Medulla oblongata (tissue), 1 donor: ENCODE results near the gene IQCM.

Experiments used
- DNase-seq: peaks from one replicate; pipeline ENCODE4 v3.0.0-alpha.2; 2015; ENCODE audit errors: extremely low spot score

IQCM gene

DNA sequence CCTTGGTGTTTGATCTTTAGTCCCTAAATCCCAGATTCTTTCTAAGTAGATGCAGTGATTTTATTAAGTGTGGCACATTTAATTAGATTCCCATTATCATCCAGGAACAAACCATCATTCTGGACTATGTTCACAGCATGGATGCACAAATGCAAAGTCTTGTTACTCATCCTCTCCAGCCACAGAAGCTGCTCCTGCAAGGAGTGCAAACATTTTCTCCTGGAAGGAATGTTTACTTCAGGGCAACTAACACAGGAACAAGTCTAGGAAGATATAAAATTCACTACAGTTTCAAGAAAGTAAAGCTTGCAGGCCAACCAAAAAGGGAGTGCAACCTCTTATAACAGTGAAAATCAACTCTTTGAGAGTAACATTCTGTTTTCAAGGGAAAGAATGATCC is 106.0 kb downstream of the IQCM start:
- no peak for DNase-seq

DNA sequence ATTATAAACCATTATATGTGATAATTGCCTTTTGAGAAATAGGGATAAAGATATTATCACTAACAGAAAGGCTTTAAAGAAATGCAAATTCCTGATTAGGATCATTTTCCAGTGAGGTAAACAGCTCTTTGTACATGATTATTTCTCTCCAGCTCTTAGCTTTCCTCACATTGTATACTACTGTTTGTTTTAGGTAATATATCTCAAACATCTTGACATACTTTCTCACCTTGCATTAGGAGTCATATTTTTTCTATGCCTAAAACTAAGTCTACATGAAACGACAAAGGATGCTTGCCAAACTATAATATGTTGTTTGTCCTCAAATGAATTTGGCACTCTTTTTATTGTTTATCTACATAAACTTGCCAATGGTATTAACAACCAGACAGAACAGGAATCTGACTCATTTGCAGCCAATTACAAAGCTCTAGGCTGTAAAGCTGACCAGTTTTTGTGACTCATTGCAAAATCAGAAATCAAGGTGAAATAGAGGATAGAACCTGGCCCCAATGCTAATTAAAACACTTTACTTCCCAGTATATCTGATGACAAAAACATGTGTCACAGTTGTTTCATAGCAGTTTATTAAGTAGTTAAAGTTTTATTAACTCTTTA is 107.0 kb downstream of the IQCM start:
- no peak for DNase-seq

DNA sequence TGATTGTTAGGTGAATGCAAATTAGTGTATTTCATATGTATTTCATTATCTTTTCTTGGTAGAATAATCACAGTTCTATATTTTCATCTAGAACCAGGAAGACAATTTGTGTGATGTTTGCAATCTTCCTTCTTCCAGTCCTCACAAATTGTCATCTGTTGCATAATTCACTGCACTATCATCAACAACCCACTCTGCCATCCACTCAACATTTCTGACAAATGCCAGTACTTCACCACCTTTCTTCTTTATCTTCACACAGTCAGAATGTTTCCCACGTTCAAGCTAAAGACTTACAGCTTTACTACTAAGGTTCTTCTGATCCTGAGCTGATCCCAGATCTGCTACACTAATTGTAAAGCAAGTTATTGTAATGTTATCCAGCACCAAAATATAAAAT is 107.8 kb downstream of the IQCM start:
- DNase-seq, result no peak

DNA sequence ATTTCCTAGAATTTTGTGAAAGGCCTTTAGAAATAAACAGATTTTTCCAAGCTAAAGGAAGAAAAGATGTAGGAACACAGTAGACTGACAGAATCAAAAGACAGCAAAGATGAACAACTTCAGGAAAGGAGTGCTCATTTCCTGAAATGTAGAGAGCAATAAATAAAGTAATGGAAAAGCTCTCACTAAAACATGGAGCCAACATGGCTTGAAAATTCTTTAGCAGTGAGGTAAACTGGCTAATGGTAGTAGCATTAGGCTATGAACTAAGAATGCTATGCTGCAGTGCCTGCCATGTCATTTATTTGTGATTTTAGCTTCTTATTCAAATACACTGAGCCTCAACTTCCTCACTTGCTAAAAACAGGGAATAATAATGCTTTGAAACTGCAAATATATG is 108.7 kb downstream of the IQCM start:
- DNase-seq, result no peak

DNA sequence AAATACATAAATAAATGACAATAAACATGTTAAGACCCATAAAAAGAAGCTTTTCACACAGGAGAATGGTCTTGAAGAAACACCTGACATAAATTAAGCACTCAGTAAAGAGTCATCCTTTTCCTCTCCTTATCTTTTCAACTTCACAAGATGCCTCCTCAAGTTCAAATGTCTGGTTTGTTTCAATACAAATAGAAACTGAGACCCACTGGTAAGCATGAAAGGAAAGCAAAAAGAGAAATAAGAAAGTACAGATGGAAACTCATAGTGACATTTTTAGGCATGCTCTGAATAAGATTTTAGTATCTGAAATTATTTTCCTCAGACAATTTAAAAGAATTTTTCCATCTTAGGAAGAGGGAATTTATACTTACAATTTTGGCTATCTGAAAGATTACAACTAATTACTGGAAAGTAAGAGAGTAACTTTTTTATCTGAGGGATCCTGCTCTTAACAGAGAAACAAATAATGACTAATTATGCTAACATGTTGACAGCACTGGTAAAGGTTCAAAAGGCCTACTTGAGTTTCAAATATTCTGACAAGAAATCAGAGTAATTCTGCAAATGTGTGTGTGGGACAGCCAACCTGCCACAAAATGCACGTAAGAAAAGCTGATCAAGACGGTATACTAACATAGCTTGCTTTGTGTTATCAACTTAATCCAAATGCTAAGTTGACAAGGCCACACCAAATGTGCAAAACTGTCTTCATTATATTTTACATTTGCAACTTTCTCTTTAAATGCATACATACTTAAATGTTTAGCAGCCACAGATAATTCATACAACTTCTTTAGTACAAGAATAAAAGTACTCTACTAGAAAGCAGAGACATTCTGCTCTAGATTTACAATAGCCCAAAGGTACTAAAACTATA is 113.0 kb downstream of the IQCM start:
- DNase-seq, result no peak

DNA sequence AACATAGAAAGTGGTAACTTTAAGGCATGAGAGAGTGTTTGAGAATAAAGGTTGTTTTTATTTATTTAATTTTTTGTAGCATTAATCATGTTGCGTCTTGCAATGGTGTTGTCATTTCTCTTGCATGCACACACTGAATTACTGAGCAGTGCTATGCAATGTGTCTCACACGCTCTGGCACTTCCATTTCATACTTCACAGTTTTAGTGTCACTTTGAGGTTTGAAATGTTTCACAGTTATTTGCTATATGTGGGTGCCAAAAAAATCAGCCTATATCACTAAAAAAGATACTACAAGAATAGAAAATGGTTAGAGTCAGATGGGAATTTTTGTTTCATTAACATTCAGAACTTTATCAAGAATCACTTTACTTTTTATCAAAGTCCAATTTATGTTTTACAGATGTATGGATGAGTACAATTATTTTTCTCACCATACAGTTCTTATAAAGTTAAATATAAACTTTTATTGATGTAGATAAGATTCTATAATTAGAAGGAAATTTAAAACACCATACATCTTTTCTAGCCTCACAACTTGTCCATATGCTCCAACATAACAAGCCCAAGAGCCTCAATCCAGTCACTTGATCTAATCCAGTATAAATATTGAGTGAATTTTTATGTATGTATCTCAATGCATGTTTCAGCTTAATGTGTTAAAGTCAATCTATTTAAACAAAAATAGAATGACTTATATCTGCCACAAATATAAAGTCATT is 114.0 kb downstream of the IQCM start:
- no peak for DNase-seq

DNA sequence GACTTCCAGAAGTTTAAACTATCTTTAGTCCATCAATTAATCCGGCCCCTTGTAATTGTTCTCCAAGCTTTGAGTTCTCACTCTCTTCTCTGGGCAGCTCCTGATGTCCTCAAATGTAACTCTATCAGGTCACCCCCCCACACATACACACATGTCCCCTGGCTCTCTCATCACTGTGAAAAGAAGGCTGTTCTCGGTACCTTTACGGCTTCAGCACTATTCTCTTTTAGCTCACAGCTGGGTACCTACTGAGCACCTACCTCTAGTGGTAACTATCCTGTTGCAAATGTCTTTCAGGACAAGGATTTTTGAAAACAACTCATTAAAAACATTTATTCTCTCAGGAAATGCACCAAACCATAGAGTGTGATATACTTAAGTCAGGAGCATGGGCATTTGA is 115.4 kb downstream of the IQCM start:
- no peak for DNase-seq

DNA sequence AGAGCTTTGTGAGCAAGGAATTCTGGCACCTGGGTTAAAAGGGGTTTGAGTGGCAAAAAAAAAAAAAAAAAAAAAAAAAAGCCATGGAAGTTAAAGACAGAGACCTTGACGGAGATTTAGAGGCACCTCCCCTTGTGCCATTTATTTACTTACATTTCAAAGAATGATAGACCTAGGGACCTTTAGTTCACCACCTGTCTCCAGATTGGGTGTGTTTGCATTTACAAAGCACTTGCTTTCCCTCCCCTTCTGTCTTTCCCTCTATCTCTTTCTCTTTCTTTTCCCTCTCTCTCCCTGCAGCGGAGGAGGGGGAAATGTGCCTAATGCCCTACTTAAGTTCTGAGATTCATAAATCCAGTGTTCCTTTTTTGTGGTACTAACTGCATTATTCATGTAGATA is 116.0 kb downstream of the IQCM start:
- DNase-seq, result no peak

DNA sequence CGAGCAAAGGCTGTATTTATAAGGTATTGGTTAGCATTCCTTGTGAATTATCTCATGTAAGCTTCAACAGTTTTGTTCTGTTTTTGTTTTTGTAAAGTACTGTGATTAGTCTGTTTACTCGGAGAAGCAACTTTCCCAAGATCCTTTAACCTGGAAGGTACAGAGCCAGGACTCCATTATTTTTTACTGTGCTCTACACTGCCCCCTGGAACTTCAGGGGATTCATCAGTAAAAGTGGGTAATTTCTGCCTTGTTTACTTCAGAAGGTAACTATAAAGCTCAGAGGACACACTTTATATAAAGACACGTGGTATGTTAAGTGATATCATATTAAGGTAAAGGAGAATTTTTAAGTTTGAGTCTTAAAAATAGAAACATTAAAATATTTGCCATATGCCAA is 124.9 kb downstream of the IQCM start:
- DNase-seq, result no peak

DNA sequence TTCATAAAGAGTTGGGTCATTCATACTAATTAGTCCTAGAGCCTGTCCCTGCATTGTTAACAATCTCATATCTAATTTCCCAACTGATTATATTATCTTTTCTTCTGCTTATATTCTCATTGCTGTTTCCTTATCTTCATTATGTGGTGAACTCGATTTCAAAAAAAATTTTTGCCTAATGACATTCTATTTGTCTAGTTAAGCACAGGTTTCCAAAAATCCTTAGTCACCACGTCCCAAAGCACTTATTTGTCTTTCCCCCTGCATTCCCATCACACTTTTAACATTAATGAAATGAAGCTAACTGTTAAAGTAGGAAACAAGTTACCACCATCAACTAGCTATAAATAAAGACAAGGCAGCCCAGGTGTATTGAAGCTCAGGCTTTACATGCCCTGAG is 131.1 kb downstream of the IQCM start:
- DNase-seq, result no peak

DNA sequence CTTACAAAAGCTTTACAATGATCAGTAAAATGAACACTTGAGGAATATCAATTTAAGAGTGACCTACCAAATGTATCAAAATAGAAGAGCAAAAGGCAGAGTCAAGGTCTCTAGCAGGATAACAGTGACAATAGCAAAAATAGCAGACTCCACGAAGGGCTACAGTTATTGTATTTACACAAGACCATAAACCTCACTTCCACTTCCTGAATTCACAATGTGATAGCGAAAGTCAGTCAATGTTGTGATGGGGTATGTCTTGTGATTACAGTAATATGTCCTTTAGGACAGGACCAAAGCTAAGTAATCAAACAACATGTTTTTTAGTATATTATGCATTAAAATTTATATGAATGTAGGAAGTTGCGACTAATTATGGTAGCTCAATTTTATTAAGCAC is 139.6 kb downstream of the IQCM start:
- DNase-seq, result no peak

DNA sequence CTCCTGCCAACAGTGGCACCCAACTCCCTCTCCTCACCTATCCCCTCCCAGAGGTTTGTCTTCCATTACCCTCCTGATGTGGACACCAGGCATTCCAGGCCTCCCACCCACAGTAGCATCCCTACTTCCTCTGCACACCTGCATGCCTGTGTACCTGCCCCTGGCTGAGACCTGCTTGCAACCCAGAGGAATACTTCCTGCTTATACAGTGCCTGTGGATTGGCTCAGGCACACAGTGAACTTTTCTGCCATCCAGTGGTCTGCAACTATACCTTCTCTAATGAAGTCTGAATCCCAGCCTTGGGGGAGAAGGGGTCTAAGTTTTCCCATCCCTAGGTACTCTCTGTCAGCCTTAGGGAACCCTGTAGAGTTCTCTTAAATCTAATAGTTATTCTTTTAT is 169.9 kb downstream of the IQCM start:
- no peak for DNase-seq

DNA sequence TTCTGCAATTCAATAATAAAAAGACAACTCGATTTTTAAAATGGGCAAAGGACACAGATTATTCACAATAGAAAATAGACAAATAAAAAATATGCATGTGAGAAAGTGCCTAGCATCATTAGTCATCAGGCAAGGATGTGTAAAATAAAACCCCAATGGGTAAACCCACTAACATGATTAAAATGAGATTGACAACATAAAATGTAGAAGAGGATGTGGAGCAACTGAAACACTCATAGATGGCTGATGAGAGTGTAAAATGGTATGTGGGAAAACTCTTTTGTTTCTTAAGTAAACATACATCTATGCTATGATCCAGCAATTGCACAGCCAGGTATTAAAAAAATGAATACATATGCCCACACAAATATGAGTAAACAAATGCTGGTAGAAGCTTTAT is 177.6 kb downstream of the IQCM start:
- DNase-seq, result no peak

DNA sequence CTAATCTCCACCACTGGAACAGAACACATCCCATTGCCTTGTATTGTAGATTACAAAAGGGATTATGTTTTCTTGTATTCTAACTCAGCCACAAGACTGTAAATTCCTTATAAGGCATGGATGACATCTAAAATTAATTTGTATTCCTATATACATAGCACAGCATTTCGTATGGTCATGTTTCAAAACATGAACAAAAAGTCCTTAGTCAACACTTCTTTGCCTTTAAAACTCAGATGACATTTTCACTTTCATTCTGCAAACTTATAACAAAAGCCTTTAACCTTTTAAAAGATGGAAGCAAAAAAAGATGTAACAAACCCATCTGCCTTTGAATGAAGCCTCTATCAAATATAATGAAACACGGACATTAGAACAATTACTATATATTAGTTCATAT is 181.3 kb downstream of the IQCM start:
- DNase-seq, result no peak

DNA sequence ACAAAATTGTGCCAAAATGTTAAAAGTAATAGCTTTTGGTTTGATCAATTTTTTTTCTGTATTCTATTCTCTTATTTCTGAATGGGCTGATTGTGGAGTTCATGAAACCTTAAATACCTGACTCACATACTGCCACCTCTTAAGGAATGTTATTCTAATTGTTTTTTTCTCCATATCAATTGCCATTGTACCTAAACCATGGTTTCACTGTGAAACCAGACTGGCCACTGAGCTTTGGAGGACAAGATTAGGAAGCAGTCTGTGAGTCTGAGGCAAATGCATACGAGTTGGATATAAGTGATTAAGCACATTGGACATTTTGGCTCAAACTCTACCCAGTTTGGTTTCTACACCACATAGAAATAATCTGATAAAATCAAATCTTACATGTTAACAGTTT is 184.0 kb downstream of the IQCM start:
- no peak for DNase-seq

DNA sequence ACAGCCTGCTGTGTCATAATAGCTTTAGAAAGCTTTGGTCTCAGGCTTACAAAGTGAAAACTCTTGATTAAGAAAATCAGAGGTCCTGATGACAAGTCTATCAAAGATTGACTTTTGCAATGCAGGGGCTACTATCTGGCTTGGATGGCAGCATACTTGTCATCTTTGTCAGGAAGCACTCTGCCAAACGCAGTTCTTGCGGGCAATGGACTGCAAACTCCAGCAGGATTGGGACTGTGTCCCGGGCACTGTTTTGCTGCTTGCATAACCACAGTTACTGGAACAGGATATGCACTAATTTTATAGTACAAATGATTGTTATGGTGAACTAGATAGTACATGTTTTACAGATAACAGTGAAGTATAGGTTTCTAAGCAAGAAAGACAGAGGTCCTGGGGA is 185.6 kb downstream of the IQCM start:
- DNase-seq, result no peak

DNA sequence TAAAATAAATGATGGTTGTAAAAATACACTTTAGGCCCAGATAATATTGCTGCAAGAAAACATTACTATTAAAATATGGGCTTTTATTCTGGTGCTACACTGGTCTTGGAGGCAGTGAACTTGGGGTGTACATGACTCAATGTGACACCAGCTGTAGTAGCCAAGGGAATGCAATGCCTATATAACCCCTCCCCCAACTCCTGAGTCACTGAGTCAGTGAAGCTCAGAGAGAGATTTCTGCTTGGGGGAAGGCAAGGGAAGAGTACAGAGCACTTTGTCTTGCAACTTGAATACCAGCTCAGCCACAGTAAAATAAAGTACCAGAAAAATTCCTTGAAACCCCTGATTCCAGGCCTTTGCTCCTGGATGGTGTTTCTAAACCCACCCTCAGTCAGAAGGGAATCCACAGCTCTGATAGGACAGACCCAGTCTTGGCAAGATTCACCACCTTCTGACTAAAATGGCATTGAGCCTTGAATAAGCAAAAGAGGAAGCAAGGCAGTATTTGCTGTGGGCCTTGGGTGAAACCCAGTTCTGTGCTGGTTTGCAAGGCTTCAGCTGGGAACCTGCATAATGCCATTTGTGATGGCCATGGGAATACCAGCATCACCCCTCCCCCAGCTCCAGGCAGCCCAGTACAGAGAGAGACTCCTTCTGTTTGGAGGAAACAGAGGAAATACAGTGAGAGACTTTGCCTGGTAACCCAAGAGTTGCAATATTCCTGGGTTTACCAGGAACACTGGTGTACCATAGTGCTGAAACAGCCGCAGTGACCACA is 209.9 kb downstream of the IQCM start:
- DNase-seq, result no peak

DNA sequence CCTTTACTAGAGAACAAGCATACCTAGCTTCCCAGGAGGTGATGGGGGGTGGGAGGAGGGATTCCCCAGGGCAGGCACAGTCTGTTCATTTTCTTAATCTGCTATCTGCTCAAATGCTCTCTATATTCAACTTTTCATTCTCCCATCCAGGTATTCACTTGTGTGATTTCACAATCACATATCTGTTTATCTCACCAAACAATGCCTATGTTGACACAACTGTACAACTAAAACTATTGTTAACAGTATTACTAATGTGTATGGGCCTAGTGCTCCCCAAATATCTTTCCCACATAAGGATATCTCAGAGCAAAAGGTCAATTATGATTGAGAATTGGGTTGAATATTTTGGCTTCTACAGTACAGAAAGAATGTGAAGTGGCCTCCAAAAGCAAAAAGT is 210.8 kb downstream of the IQCM start:
- no peak for DNase-seq

DNA sequence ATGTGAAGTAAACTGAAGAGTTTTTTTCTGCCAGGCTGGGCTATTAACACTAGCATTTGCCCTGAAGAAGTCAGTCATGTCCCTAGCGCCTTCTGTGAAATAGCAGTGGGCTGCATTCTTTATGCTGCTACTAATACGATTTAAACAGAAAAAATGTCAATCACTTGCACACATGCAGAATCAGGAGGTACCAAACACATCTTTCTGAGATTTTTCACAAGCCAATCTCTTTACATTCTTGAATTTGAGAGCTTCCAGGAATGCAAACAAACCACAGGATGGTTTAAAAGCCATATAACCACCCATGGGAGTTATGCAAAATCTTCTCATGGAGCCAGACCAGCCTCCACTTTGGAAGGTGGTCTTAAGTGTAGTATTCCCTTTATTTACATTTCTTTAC is 220.1 kb downstream of the IQCM start:
- no peak for DNase-seq

DNA sequence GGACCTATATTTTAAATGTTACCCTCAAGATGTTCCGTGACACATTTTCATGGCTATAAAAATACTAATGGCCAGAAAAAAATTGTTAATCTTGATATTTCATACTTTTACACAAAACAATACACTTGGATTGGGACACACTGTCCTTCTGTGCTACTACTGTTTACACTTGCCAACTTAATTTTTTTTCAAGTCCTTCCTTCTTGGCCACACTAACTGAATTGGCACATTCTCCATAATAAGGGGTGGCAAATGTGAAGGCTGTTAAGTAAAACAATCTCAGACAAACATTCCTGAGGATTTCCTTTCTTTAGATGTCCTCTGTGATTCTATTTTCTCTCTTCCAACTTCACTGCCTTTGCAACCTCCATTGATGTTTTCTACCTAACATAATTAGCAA is 225.8 kb downstream of the IQCM start:
- no peak for DNase-seq

DNA sequence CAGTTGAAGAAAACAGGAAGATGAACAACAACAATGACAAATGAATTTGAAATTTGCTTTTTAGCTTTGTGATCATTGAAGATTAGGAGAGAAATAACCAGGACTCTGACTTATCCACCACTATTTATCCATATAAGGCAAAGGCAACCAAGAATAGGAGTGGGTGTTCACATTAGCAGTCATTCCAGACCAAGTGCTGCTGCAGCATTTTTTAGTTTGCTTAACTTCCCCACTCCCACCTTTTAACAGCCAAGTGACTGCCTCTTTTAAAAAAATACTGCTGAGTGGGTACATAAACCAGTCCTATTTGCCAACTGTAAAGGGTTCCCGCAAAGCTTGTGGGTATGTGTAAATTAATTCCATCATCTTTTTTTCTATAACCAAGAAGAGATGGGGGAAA is 230.9 kb downstream of the IQCM start:
- no peak for DNase-seq

DNA sequence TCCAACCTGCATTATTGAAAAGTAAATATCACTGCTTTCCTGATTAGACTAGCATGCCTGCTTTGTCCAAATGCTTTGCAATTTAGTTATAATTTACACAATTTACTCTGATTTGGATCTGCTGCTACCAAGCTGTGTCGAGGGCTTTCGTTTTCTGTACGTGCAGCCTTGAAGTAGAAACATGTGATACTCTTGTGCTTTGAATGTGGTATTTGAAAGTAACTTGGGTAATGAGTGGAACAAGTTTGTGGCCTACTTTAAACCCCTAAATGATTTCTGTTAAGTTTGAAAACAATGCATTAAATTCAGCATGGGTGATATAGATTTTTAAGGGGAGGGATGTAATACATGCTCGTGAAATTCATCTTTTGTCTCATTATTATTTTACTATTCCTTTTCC is 240.7 kb downstream of the IQCM start:
- DNase-seq, result no peak
